Astrocyte (in vitro differentiated cells and primary cell): ENCODE measurements around the gene FXR1. TPM values are rescaled to one million over a fixed set of nuclear protein-coding genes. Genes with fewer than 3 reads are reported as not detected.
"Not testable (repeated sequence)": the region's sequence is repeated elsewhere in the genome, so short reads cannot be mapped to it uniquely, and the experiment has no call there.

Source experiments
- DNase-seq: peaks from one replicate; pipeline ENCODE4 v3.0.0-alpha.2; 2010; ENCODE audit warnings: low read depth
- FAIRE-seq: peaks from 2 replicates; lab custom pipeline; 2011; peaks lifted over from hg19 to GRCh38; lab: Jason Lieb, UNC
- H2AFZ ChIP-seq: 2 replicates; pipeline ENCODE4 v1.6.0; 2012; ENCODE audit warnings: low read depth, low read length, inconsistent platforms
- H3K27ac ChIP-seq: 2 replicates; pipeline ENCODE4 v1.5.1; 2011; ENCODE audit warnings: low read depth, low read length, inconsistent platforms
- H3K27me3 ChIP-seq: 2 replicates; pipeline ENCODE4 v1.6.0; 2011; ENCODE audit warnings: low read length, inconsistent platforms; ENCODE audit not compliant: insufficient read depth
- H3K36me3 ChIP-seq: 2 replicates; pipeline ENCODE4 v1.5.1; 2011; ENCODE audit warnings: low read length, inconsistent platforms; ENCODE audit not compliant: insufficient read depth
- H3K4me1 ChIP-seq: 2 replicates; pipeline ENCODE4 v1.5.1; 2011; ENCODE audit warnings: low read length, inconsistent platforms; ENCODE audit not compliant: insufficient read depth
- H3K4me2 ChIP-seq: 2 replicates; pipeline ENCODE4 v1.6.0; 2012; ENCODE audit warnings: low read length, inconsistent platforms
- H3K4me3 ChIP-seq: 2 replicates; pipeline ENCODE4 v1.5.1; 2011; ENCODE audit warnings: low read depth, mild to moderate bottlenecking, low read length, inconsistent platforms; ENCODE audit not compliant: insufficient read depth
- H3K79me2 ChIP-seq: 2 replicates; pipeline ENCODE4 v1.6.0; 2012; ENCODE audit warnings: mild to moderate bottlenecking, low read length, inconsistent platforms; ENCODE audit not compliant: insufficient read depth
- H3K9ac ChIP-seq: 2 replicates; pipeline ENCODE4 v1.6.0; 2012; ENCODE audit warnings: mild to moderate bottlenecking, low read length, inconsistent platforms
- H3K9me3 ChIP-seq: 2 replicates; pipeline ENCODE4 v1.5.1; 2012; ENCODE audit warnings: low read depth, mild to moderate bottlenecking, low read length, inconsistent platforms; ENCODE audit not compliant: insufficient read depth
- H4K20me1 ChIP-seq: 2 replicates; pipeline ENCODE4 v1.6.0; 2012; ENCODE audit warnings: low read length, inconsistent platforms; ENCODE audit not compliant: insufficient read depth
- H3K27ac Mint-ChIP-seq: one replicate; pipeline ENCODE4 v1.8.0; 2021; ENCODE audit warnings: mild to moderate bottlenecking, mixed read lengths; ENCODE audit not compliant: unreplicated experiment
- H3K27me3 Mint-ChIP-seq: one replicate; pipeline ENCODE4 v1.8.0; 2021; ENCODE audit warnings: low read depth, mixed read lengths; ENCODE audit not compliant: unreplicated experiment
- H3K36me3 Mint-ChIP-seq: one replicate; pipeline ENCODE4 v1.8.0; 2021; ENCODE audit warnings: low read depth, mixed read lengths; ENCODE audit not compliant: unreplicated experiment
- H3K4me1 Mint-ChIP-seq: one replicate; pipeline ENCODE4 v1.8.0; 2021; ENCODE audit warnings: low read depth, mixed read lengths; ENCODE audit not compliant: unreplicated experiment
- H3K4me3 Mint-ChIP-seq: one replicate; pipeline ENCODE4 v1.8.0; 2021; ENCODE audit warnings: mild to moderate bottlenecking, moderate library complexity, mixed read lengths; ENCODE audit not compliant: unreplicated experiment
- H3K9me3 Mint-ChIP-seq: one replicate; pipeline ENCODE4 v1.8.0; 2021; ENCODE audit warnings: mild to moderate bottlenecking, mixed read lengths; ENCODE audit not compliant: unreplicated experiment
- EZH2 ChIP-seq: IDR thresholded peaks from 2 replicates; pipeline ENCODE4 v1.6.1; 2012; ENCODE audit warnings: mild to moderate bottlenecking, low read length, inconsistent platforms; ENCODE audit not compliant: insufficient read depth
- total RNA-seq: library from RNA; stranded (reverse); gene quantifications from 2 replicates; pipeline ENCODE4 v1.2.1, GENCODE V29; 2021
- TF ChIP-seq, protein P1 (sequence below): IDR thresholded peaks from 2 replicates; pipeline ENCODE4 v1.5.1; 2011; ENCODE audit warnings: low read depth, mild to moderate bottlenecking, inconsistent platforms, low read length, moderate library complexity; ENCODE audit not compliant: insufficient read depth

Gene FXR1
- total RNA-seq, 1 donor from 2014 or later, result 173 TPM

DNA sequence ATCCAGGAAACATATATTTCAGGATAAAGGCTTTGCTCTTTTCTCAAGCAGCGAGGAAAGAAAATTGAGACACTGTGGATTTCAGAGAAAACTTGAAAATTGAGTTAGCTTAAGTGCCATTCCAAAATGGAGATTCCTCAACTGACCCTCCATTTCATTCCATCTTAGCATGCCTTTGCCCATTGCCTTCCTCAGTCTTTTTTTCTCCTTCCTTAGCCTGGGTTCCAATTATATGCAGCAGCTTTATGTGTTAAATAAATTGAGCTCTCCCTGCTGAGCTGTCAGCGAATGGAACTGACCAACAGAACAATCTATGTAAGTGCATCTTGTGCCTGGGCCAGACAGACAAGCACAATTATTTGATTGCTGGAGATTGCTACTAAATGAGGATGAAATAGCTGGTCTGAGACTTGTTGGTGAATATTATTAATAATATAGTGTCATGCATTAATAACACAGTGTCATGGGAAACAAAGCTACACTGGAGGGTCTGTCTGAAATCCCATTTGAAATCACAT is 84.0 kb downstream of the FXR1 start:
- no peak overlapping the region for H3K27ac ChIP-seq
- peaks cover 3% of the 10 kb centered on the region for H3K27me3 ChIP-seq
- H2AFZ ChIP-seq, result no peak overlapping the region
- Mint-ChIP-seq H3K27me3 (no peaks in the 10 kb centered on the region), H3K9me3 (peaks cover 18% of the 10 kb centered on the region), H3K4me1 (no peaks in the 10 kb centered on the region), H3K4me3 (no peak overlapping the region), H3K27ac (no peak overlapping the region), H3K36me3 (no peaks in the 10 kb centered on the region)
- H3K36me3 ChIP-seq, result no peaks in the 10 kb centered on the region
- H3K4me2 ChIP-seq, result no peak overlapping the region
- H3K4me1 ChIP-seq, result no peaks in the 10 kb centered on the region
- FAIRE-seq (no peak), DNase-seq (no peak)
- no peak overlapping the region for H3K9ac ChIP-seq
- H3K79me2 ChIP-seq, result no peaks in the 10 kb centered on the region
- no peak for TF ChIP-seq EZH2
- no peaks in the 10 kb centered on the region for H3K9me3 ChIP-seq
- H3K4me3 ChIP-seq, result no peak overlapping the region
- no peaks in the 10 kb centered on the region for H4K20me1 ChIP-seq

DNA sequence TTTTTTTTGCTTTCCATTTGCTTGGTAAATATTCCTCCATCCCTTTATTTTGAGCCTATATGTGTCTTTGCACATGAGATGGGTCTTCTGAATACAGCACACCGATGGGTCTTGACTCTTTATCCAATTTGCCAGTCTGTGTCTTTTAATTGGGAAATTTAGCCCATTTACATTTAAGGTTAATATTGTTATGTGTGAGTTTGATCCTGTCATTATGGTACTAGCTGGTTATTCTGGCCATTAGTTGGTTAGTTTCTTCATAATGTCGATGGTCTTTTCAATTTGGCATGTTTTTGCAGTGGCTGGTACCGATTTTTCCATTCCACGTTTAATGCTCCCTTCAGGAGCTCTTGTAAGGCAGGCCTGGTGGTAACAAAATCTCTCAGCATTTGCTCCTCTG is 89.9 kb downstream of the FXR1 start:
- not testable (repeated sequence) for DNase-seq, H4K20me1 ChIP-seq, H3K9me3 ChIP-seq, H3K4me1 Mint-ChIP-seq, H3K36me3 Mint-ChIP-seq, H3K79me2 ChIP-seq, FAIRE-seq, H3K36me3 ChIP-seq, H2AFZ ChIP-seq, H3K27ac ChIP-seq, H3K4me2 ChIP-seq, H3K9ac ChIP-seq, H3K27me3 Mint-ChIP-seq, H3K4me1 ChIP-seq, H3K4me3 ChIP-seq, H3K27me3 ChIP-seq, H3K4me3 Mint-ChIP-seq, H3K27ac Mint-ChIP-seq
- H3K9me3 Mint-ChIP-seq, result peaks cover 23% of the 10 kb centered on the region

GRCh38 chr3:181003469-181003868 is 91.0 kb downstream of the FXR1 start:
- DNase-seq, H4K20me1 ChIP-seq, H3K36me3 Mint-ChIP-seq, FAIRE-seq, H3K27me3 Mint-ChIP-seq, H3K9me3 ChIP-seq, H3K9ac ChIP-seq, H3K27ac ChIP-seq, H3K4me2 ChIP-seq, H3K36me3 ChIP-seq, H3K27me3 ChIP-seq, H3K27ac Mint-ChIP-seq, H3K4me1 Mint-ChIP-seq, H3K79me2 ChIP-seq, H3K4me1 ChIP-seq, H2AFZ ChIP-seq, H3K4me3 ChIP-seq, H3K4me3 Mint-ChIP-seq: not testable (repeated sequence)
- H3K9me3 Mint-ChIP-seq, result peaks cover 23% of the 10 kb centered on the region

- Histone ChIP-seq H2AFZ (no peak overlapping the region), H3K9me3 (peaks cover 2% of the 10 kb centered on the region), H3K36me3 (no peaks in the 10 kb centered on the region), H3K9ac (no peak overlapping the region), H3K4me3 (no peak overlapping the region), H3K4me1 (no peaks in the 10 kb centered on the region), H3K27ac (no peak overlapping the region), H3K79me2 (no peaks in the 10 kb centered on the region), H3K4me2 (no peak overlapping the region), H3K27me3 (no peaks in the 10 kb centered on the region), H4K20me1 (no peaks in the 10 kb centered on the region)
- Mint-ChIP-seq H3K4me3 (no peak overlapping the region), H3K27me3 (no peaks in the 10 kb centered on the region), H3K36me3 (no peaks in the 10 kb centered on the region), H3K27ac (no peak overlapping the region), H3K4me1 (no peaks in the 10 kb centered on the region), H3K9me3 (peaks cover 5% of the 10 kb centered on the region)
- DNase-seq (no peak), FAIRE-seq (no peak)
- TF ChIP-seq, protein P1, sequence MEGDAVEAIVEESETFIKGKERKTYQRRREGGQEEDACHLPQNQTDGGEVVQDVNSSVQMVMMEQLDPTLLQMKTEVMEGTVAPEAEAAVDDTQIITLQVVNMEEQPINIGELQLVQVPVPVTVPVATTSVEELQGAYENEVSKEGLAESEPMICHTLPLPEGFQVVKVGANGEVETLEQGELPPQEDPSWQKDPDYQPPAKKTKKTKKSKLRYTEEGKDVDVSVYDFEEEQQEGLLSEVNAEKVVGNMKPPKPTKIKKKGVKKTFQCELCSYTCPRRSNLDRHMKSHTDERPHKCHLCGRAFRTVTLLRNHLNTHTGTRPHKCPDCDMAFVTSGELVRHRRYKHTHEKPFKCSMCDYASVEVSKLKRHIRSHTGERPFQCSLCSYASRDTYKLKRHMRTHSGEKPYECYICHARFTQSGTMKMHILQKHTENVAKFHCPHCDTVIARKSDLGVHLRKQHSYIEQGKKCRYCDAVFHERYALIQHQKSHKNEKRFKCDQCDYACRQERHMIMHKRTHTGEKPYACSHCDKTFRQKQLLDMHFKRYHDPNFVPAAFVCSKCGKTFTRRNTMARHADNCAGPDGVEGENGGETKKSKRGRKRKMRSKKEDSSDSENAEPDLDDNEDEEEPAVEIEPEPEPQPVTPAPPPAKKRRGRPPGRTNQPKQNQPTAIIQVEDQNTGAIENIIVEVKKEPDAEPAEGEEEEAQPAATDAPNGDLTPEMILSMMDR, result no peak
- no peak for TF ChIP-seq EZH2
Measured at GRCh38 chr3:181006541-181006940, 94.1 kb downstream of the FXR1 start.
